Stimulated activated CD4-positive, alpha-beta T cell treated with anti-CD3 and anti-CD28 coated beads, Interleukin-1b, Interleukin-23, amount 100 ng/mL, for 4 hours (primary cell): ENCODE results near the gene SOX5.
"Not testable (repeated sequence)": the region's sequence is repeated elsewhere in the genome, so short reads cannot be mapped to it uniquely, and the experiment has no call there.

ENCODE experiments used
- DNase-seq, 2 donors: peaks; one replicate each; pipeline ENCODE4 v3.0.0-alpha.2; 2020; ENCODE audit warnings: low read depth in 2 of 2

SOX5 gene

DNA sequence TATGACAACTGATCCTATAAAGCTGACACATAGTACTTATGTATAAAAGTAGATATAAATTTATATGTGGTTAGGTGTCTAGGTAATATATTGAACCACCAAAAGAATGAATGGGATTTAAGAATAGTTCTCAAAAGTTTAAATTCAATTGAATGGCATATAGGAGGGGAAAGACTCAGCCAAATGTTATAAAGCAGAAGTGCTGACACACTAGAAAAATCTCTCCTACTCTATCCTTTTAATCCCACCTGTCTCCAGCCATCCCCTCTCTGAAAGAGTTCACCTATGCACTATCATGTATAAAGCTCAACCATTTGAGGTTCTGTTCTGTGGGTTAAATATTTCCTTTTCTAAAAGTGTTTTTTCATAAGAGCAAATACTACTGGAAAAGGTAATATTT lies 400.7 kb downstream of the SOX5 start:
- DNase-seq: no peak

DNA sequence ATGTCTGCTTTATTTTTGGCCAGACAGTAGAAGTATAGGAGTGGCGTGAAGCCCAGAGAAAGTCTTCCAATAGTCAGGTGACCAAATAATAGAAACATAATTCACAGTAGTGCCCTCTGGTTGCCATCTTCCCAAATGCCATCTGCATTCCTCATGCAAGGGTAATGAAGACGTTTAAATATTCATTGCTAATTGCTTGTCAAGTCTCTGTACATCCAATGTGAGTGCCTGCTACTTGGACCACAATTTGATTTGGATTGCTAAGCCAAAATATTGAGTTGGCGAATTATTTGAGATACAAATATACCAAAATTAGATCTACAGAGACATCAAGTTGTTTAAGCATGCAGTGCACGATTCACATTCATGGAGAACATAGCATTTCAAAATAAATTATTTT lies 402.7 kb downstream of the SOX5 start:
- no peak for DNase-seq

- no peak for DNase-seq
Measured at GRCh38 chr12:23543767-23544166, 405.7 kb downstream of the SOX5 start.

GRCh38 chr12:23542187-23542586 lies 407.3 kb downstream of the SOX5 start:
- DNase-seq: no peak

DNA sequence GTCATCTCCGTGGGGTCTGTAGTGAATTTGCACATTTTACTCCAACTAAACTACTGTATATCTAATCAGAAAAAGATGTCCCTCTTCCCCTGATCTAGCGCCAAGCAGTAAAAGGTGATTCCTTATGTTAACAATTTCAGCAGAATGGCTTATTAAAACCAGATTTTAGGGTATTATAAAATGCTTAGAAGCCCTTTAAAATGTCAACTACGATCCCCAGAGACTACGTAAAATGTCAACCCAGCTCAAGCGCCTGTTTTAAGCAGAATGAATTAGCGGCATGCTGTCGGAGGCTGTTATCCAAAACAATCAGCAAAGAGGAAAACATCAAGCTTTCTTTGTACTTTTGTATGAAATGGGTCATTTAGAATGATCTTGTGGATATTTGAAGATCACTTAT lies 408.9 kb downstream of the SOX5 start:
- DNase-seq: no peak

DNA sequence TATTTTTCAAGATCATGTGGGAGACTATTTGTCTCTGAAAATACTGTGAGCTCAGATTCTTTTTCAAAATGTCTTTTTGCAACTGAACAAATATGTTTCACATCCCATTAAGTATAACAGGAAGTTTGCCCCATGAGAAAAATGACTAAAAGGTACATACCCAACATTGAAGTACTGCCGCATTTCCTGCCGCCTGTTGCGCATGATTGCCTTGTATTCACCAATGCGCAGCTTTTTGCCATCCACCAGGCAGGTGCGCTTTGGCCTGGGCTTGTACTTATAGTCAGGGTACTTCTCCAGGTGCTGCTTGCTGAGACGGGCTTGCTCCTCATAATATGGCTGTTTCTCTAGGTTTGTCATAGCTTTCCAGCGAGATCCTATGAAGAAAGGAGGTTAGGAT lies 413.2 kb downstream of the SOX5 start:
- DNase-seq: no peak

- no peak for DNase-seq
Measured at GRCh38 chr12:23535441-23535840, 414.0 kb downstream of the SOX5 start.

DNA sequence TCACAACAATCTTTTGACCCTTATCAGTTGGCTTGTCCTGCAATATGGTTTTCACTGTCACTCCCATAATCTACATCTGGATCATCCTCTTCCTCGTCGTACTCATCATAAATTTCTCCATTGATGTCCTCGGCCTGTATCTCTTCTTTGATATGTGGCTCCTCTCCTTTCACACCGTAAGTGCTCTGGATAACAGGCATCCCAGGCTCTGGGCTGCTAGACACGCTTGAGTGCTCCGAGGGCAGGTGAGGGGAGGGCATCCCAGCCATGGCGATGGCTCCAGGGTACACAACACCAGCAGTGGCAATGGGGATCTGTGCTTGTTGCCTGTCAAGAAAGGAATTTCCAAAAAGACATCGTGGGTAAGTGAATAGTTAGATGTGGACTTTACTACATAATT lies 415.3 kb downstream of the SOX5 start:
- DNase-seq: no peak

GRCh38 chr12:23533699-23534098 lies 415.8 kb downstream of the SOX5 start:
- no peak for DNase-seq

DNA sequence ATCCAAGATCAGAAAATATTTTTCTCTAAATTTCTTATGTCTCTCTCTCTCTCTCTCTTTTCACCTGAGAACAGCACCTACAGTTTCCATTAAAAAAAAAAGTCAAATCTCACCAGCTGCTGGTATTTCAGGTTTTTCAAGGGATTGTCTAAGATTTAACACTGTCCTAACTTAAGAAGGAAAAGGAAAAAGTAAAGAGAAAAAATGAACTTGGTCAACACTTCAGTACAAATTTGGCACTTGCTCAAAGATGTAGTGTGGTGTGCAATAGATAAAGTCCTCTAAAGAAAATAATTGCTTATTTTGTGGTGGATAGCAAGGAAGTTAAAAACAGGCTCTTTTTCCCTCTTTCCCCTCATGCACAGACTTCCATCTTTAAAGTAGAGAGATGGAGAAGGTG lies 416.2 kb downstream of the SOX5 start:
- DNase-seq: no peak

DNA sequence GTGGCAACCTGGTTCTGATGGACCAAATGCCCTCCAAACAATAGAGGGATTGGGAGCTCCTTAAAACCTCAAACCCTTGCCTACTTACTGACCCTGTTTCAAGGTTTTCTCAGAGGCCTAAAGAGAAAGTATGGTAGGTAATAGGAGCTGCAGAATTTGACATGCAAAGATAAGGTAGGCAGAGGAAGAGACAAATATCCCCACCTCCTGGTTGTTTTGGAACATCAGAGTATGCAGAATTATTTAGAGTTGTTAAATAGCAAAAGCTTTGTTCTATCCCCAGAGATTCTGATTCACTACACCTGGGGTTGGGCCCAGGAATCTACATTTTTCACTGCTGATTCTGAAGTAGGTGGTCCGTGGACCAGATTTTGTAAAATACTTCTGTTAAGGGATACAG lies 421.2 kb downstream of the SOX5 start:
- DNase-seq: no peak

- no peak for DNase-seq
Measured at GRCh38 chr12:23525450-23526072, 423.9 kb downstream of the SOX5 start.

DNA sequence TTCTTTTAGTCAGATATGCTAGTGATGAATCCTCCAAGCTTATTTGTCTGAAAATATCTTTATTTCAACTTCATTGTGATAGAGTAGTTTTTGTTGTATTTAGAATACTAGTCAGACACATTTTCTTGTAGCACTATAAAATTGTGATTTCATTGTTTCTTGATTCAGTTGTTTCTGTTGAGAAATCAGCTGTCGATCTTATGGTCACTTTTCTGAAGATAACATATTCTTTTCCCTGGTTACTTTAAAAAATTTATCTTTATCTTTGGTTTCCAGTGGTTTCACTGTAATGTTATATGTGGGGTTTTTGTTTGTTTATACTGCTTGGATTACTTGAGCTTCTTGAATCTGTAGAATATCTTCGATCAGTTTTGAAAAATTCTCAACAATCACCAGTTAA lies 426.1 kb downstream of the SOX5 start:
- no peak for DNase-seq

- DNase-seq: not testable (repeated sequence)
Measured at GRCh38 chr12:23519444-23519843, 430.0 kb downstream of the SOX5 start.

- not testable (repeated sequence) for DNase-seq
Measured at GRCh38 chr12:23515785-23516184, 433.7 kb downstream of the SOX5 start.

- DNase-seq: no peak
Measured at GRCh38 chr12:23510484-23510883, 439.0 kb downstream of the SOX5 start.

DNA sequence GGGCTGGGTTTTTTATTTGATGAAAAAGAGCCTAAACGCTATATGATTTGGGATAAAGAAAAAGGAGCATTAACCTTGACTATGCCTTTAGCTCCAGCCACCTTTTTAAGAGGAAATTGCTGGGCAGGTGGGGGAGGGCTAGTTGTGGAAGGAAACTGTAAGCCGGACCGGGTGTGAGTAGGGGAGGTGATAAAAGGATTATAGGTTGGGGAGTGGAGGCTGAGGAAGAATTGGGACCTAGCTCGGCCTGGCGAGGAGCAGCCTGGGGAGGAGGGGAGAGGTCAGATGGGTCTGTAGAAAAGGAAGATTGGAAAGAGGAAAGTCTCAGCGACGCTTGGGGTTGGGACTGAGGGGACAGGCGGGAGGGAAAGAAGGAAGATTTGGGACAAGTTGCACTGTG lies 439.6 kb downstream of the SOX5 start:
- DNase-seq: not testable (repeated sequence)

DNA sequence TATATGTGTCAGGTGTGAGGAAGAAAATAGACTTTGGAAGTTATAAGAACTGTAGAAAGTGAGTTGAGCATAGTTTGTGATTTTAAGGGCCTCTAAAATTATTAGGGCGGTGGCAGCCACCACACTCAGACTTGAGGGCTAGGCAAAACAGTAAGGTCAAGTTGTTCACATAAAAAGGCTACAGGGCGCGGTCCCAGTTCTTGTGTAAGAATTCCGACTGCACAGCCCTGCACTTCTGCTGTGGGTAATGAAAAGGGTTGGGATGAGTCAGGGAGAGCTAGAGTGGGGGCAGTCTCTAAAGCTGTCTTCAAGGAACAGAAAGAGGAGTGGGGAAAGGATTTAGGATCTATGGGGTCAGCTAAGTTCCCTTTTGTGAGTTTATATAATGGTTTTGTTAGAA lies 441.7 kb downstream of the SOX5 start:
- not testable (repeated sequence) for DNase-seq

DNA sequence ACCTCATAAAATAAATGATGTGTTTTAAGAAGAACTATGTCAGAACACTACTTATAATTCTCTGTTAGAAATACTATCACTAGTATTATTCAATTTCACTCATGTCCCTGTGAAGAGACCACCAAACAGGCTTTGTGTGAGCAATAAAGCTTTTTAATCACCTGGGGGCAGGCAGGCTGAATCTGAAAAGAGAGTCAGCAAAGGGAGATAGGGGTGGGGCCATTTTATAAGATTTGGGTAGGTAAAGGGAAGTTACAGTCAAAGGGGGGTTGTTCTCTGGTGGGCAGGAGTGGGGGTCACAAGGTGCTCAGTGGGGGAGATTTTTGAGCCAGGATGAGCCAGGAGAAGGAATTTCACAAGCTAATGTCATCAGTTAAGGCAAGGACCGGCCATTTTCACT lies 443.7 kb downstream of the SOX5 start:
- DNase-seq: not testable (repeated sequence)

GRCh38 chr12:23504641-23505399 lies 444.6 kb downstream of the SOX5 start:
- no peak for DNase-seq

DNA sequence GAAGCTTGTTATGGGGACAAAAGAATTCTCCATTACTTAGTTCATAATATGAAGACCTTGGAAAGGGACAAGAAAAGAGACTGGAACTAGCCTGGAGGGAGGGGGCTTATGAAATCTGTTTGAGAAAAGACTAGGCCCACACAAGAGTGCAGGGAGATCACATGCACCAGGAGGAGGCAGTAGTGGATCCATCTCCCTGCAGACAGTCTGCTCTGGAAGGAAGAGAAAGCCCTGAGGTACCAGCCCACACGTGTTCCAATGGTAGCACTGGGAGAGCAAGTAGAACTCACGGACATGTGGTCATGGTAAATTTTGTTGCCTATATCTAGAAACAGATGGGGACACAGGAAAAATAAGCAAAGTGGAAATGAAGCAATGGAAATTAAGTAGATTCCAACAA lies 445.4 kb downstream of the SOX5 start:
- no peak for DNase-seq

DNA sequence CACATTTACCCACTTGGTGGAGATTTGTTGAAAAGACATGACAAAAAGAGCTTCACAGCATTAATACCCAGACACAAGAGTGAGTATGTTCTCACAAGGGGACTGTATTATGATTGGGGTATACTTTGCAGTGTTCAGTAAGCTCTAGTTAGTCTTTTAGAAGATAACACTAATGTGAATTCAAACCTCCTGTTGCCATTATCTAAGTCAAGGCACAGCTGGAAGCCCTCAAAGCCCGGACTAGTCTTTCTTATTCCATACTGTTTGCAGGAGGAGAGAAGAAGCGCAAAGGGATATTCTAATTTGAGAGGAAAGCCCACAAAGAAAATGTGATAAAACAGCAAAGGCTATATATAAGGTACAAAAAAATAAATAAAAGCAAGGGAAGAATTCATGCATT lies 445.9 kb downstream of the SOX5 start:
- no peak for DNase-seq

DNA sequence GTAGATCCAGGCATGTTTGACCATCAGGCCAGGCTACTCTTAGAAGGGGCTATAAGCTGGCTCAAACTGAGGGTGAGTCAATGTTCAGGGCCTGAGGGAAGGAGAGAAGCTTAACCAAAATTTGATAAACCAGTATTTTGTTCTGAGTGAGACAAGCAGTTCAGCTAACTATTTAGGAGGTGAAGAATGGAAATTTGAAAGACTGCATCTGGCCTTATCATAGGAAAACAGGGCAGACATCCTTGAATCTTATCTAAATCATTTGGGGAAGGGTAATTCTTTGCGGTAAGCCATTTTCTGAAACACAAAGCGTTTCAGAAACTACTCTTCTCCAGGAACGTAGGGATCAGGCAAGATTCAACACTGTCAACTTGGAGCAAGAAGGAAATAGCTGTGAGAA lies 447.2 kb downstream of the SOX5 start:
- DNase-seq: no peak

GRCh38 chr12:23495472-23495871 lies 454.0 kb downstream of the SOX5 start:
- no peak for DNase-seq
